HG02943 (cell line): ENCODE results near the gene ZFP36L1.

ENCODE experiments used
- ATAC-seq: cut with Tn5 transposase; IDR thresholded peaks from one replicate; pipeline ENCODE4 v1.9.1; 2021; ENCODE audit warnings: mild to moderate bottlenecking, low read depth, moderate library complexity; ENCODE audit not compliant: unreplicated experiment

The ZFP36L1 gene

GRCh38 chr14:68747393-68747792, 45.5 kb downstream of the ZFP36L1 start:
- ATAC-seq: no peak

- ATAC-seq: no peak
Observed at GRCh38 chr14:68744613-68745012, 48.3 kb downstream of the ZFP36L1 start.

GRCh38 chr14:68741839-68742470, 50.9 kb downstream of the ZFP36L1 start:
- peak; percentile 80 for ATAC-seq

- ATAC-seq: no peak
Observed at GRCh38 chr14:68741477-68741791, 51.4 kb downstream of the ZFP36L1 start.

- ATAC-seq: no peak
Observed at GRCh38 chr14:68740788-68741476, 51.9 kb downstream of the ZFP36L1 start.

- no peak for ATAC-seq
Observed at GRCh38 chr14:68739701-68740100, 53.2 kb downstream of the ZFP36L1 start.

- no peak for ATAC-seq
Observed at GRCh38 chr14:68738559-68738958, 54.3 kb downstream of the ZFP36L1 start.
